Activated CD8-positive, alpha-beta T cell treated with anti-CD3 and anti-CD28 coated beads for 36 hours (primary cell): ENCODE measurements around the gene PSMA6. TPM values are rescaled to one million over a fixed set of nuclear protein-coding genes. Genes with fewer than 3 reads are reported as not detected.
A peak's percentile ranks its signal among the peaks of the same experiment; 100 is the strongest.

ENCODE experiments used
- ATAC-seq: fragments of 200-7000 bp; cut with Tn5 transposase; one replicate; pipeline ENCODE4 v1.10.0; 2021; ENCODE audit warnings: mild to moderate bottlenecking, moderate library complexity
- CTCF ChIA-PET: fragments of 350-600 bp; sonication (Branson Sonifier 250); formaldehyde crosslinking; loops from one replicate; lab custom pipeline; 2021; ENCODE audit warnings: antibody characterized with exemption; lab: Charles Lee
- POLR2A ChIA-PET: fragments of 350-600 bp; sonication (Branson Sonifier 250); formaldehyde crosslinking; loops from one replicate; lab custom pipeline; 2021; ENCODE audit warnings: antibody characterized with exemption; lab: Charles Lee
- DNase-seq: peaks from one replicate; pipeline ENCODE4 v3.0.0-alpha.2; 2020
- H3K27ac Mint-ChIP-seq: one replicate; pipeline ENCODE4 v1.8.0; 2021; ENCODE audit warnings: mild to moderate bottlenecking, mixed read lengths
- H3K27me3 Mint-ChIP-seq: one replicate; pipeline ENCODE4 v1.8.0; 2021; ENCODE audit warnings: mixed read lengths
- H3K36me3 Mint-ChIP-seq: one replicate; pipeline ENCODE4 v1.8.0; 2021; ENCODE audit warnings: low read depth, mixed read lengths
- H3K4me1 Mint-ChIP-seq: one replicate; pipeline ENCODE4 v1.8.0; 2021; ENCODE audit warnings: low read depth, mixed read lengths
- H3K4me3 Mint-ChIP-seq: one replicate; pipeline ENCODE4 v1.8.0; 2021; ENCODE audit warnings: mild to moderate bottlenecking, moderate library complexity, mixed read lengths
- H3K9me3 Mint-ChIP-seq: one replicate; pipeline ENCODE4 v1.8.0; 2021; ENCODE audit warnings: mixed read lengths
- intact Hi-C: fragments of 100-400 bp; cut with micrococcal nuclease; formaldehyde crosslinking; loops from one replicate; pipeline ENCODE4 v1.10.0; 2022
- total RNA-seq, 2 experiments: library from RNA; stranded (reverse); gene quantifications; one replicate each; pipeline ENCODE4 v1.2.3, GENCODE V29; 2021
- TF ChIP-seq, protein P1 (sequence below): fragments of 200-600 bp; IDR thresholded peaks from one replicate; pipeline ENCODE4 v1.8.0; 2022; ENCODE audit warnings: antibody characterized with exemption, mild to moderate bottlenecking

Gene PSMA6
- total RNA-seq, 2 experiments from 2014 or later, result 361 to 393 TPM

DNA sequence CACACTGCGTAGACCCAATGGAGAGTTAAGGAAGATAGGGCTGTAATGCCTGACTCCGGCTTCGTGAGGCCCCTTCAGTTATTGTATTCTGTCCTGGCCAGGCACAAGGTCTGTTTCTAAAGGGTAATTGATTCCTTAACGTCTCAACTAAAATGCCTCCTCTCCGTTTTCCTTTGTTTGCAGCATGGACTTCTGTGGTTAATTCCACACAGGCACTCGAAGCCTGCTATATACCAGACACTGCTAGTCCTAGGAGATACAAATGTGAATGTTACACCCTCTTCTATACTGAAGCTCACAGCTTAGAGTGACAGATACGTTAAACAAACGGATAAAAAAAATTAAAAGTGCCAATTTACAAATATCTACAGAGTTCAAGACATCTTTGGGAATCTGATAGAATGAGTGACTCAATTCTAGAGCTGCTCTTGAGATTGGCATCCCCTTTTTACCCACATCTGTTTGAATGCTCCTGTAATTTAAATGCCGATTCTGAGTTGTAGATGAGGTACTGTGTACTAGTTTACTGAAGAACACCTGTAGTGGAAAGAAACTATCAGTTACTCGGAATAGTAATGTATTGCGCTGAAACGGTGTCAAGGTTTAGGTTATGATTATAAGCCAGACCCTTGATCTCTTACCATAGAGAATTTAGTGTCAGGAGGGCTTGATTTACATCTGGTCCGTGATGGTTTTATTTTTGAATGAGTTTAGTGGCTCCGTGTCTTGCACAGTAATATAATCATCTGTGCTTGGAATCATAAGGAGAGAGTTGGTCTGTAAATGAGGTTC is 784 bp downstream of the PSMA6 start:
- ChIA-PET CTCF (interaction anchor here (1.0 to 3.1 kb wide), 8 partner anchors 18 to 123 kb away, joined by 3 to 22 read pairs (median 4); partner anchors contain the start of gene NFKBIA), POLR2A (interaction anchor here (0.8 to 16.4 kb wide), 17 partner anchors 8 to 123 kb away, joined by 3 to 222 read pairs (median 5); partner anchors contain the start of gene NFKBIA)
- H3K27ac Mint-ChIP-seq, result peak overlapping the region; percentile 98
- peak overlapping the region; percentile 97 for H3K4me3 Mint-ChIP-seq
- ATAC-seq (peak; percentile 4), DNase-seq (no peak)
- peaks cover 4% of the 10 kb centered on the region for H3K9me3 Mint-ChIP-seq
- peaks cover 49% of the 10 kb centered on the region for H3K4me1 Mint-ChIP-seq
- H3K27me3 Mint-ChIP-seq, result no peaks in the 10 kb centered on the region
- intact Hi-C loops, result loop anchor here (2.0 to 5.0 kb wide), 3 partner anchors 112 to 171 kb away; partner anchors contain the start of genes NFKBIA, PPP2R3C and PRORP
- H3K36me3 Mint-ChIP-seq, result peaks cover 37% of the 10 kb centered on the region
- TF ChIP-seq, protein P1, sequence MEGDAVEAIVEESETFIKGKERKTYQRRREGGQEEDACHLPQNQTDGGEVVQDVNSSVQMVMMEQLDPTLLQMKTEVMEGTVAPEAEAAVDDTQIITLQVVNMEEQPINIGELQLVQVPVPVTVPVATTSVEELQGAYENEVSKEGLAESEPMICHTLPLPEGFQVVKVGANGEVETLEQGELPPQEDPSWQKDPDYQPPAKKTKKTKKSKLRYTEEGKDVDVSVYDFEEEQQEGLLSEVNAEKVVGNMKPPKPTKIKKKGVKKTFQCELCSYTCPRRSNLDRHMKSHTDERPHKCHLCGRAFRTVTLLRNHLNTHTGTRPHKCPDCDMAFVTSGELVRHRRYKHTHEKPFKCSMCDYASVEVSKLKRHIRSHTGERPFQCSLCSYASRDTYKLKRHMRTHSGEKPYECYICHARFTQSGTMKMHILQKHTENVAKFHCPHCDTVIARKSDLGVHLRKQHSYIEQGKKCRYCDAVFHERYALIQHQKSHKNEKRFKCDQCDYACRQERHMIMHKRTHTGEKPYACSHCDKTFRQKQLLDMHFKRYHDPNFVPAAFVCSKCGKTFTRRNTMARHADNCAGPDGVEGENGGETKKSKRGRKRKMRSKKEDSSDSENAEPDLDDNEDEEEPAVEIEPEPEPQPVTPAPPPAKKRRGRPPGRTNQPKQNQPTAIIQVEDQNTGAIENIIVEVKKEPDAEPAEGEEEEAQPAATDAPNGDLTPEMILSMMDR, result no peak

DNA sequence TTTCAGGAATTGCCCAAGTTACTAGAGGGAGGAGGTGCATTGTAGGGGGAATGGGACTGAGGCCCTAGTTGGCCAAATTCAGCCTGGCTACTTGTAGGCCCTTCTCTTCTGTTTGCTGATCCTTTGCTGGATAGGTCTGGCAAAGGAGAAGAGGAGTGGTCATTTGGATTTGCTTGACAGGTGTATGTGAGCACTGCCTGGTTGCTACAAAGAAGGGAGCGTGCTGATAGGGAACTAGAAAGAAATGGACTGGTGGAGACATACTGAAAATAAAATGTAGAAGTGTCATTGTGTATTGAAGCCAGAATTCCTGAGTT is 3.6 kb downstream of the PSMA6 start:
- POLR2A ChIA-PET, result interaction anchor here (0.8 to 16.4 kb wide), 5 partner anchors 9 to 174 kb away, joined by 3 to 222 read pairs (median 4); partner anchors contain the start of genes NFKBIA and PPP2R3C
- intact Hi-C loops, result loop anchor here (5.0 kb wide), 1 partner anchor 154 kb away; no protein-coding TSS in a partner anchor
- DNase-seq (no peak), ATAC-seq (no peak)
- TF ChIP-seq, protein P1, result no peak
- CTCF ChIA-PET, result interaction anchor here (1.3 kb wide), 1 partner anchor 9 kb away, joined by 4 read pairs; no protein-coding TSS in a partner anchor
- peaks cover 38% of the 10 kb centered on the region for H3K36me3 Mint-ChIP-seq
- H3K9me3 Mint-ChIP-seq, result peaks cover 4% of the 10 kb centered on the region
- H3K27ac Mint-ChIP-seq, result peak overlapping the region; percentile 50
- peaks cover 48% of the 10 kb centered on the region for H3K4me1 Mint-ChIP-seq
- H3K27me3 Mint-ChIP-seq, result no peaks in the 10 kb centered on the region
- peak overlapping the region; percentile 43 for H3K4me3 Mint-ChIP-seq

DNA sequence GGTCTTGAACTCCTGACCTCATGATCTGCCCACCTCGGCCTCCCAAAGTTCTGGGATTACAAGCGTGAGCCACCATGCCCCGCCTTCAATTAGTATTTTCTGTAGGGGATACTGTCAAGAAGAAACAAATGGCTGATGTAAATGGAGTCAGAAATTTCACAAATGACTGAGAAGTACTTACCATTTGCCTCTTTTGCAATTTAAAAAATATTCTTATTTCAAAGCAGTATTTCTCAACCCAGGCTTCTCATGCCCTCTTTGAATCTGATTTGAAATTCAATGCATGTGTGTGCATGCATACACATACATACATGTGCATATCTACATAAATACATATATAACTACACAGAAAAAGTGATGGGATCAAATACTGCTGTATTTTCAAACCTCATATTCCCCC is 4.4 kb downstream of the PSMA6 start:
- Mint-ChIP-seq H3K4me3 (no peak overlapping the region), H3K36me3 (peaks cover 40% of the 10 kb centered on the region), H3K27me3 (no peaks in the 10 kb centered on the region), H3K9me3 (peaks cover 4% of the 10 kb centered on the region), H3K27ac (peak overlapping the region; percentile 38), H3K4me1 (peaks cover 52% of the 10 kb centered on the region)
- POLR2A ChIA-PET, result interaction anchor here (16.4 kb wide), 1 partner anchor 106 kb away, joined by 222 read pairs; the partner anchor contains the start of gene NFKBIA
- no peak for DNase-seq
- intact Hi-C loops, result loop anchor here (5.0 kb wide), 1 partner anchor 154 kb away; no protein-coding TSS in a partner anchor
- ATAC-seq, result no peak
- CTCF ChIA-PET, result no interaction called here
- TF ChIP-seq, protein P1, result no peak

DNA sequence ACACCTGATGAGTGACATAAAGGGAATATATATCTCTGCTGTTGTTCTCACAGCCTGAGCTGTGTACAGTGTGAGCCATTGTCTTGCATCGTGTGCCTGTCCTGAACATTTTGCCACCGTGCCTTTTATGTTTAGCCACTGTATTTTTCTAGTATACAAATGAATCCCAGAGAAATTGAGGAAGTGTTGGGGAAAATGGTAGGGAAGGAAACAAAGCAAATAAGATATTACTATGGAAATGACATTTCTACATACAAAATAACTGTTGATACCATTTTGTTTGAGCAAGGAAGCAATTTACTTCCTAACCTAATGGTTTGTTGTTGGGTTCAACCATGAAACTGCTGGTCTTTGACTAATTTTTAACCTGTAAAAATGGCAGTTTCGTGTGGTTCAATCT is 5.5 kb downstream of the PSMA6 start:
- DNase-seq, result no peak
- ChIA-PET CTCF (no interaction called here), POLR2A (interaction anchor here (16.4 kb wide), 1 partner anchor 104 kb away, joined by 222 read pairs; the partner anchor contains the start of gene NFKBIA)
- Mint-ChIP-seq H3K9me3 (peaks cover 4% of the 10 kb centered on the region), H3K4me1 (peaks cover 62% of the 10 kb centered on the region), H3K27me3 (no peaks in the 10 kb centered on the region), H3K4me3 (no peak overlapping the region), H3K36me3 (peaks cover 49% of the 10 kb centered on the region), H3K27ac (peak overlapping the region; percentile 75)
- ATAC-seq, result no peak
- intact Hi-C loops, result loop anchor here (5.0 kb wide), 1 partner anchor 155 kb away; no protein-coding TSS in a partner anchor
- TF ChIP-seq, protein P1, result no peak
